H1 (cell line): Measurements from ENCODE around the gene LPCAT1. TPM values are rescaled to one million over a fixed set of nuclear protein-coding genes. Genes with fewer than 3 reads are reported as not detected.

Experiments
- CTCF ChIA-PET: fragments of 300-600 bp; sonication (Branson Sonifier 250); formaldehyde crosslinking; loops from one replicate; lab custom pipeline; 2021; ENCODE audit not compliant: partially characterized antibody; lab: Charles Lee
- POLR2A ChIA-PET: fragments of 300-600 bp; sonication (Branson Sonifier 250); formaldehyde crosslinking; loops from one replicate; lab custom pipeline; 2021; ENCODE audit warnings: inconsistent platforms; ENCODE audit not compliant: partially characterized antibody; lab: Charles Lee
- DNase-seq, 2 experiments: peaks; one replicate each; pipeline versions ENCODE4 v3.0.0 to v3.0.0-alpha.2; 2010 to 2022; ENCODE audit warnings: low spot score in 2 of 2, low read depth in 1 of 2, mixed read lengths in 1 of 2
- FAIRE-seq: peaks from 2 replicates; lab custom pipeline; 2011; peaks lifted over from hg19 to GRCh38; lab: Jason Lieb, UNC
- H2AFZ ChIP-seq: 2 replicates; pipeline ENCODE4 v1.8.1; 2012; ENCODE audit warnings: low read length, inconsistent platforms
- H2AK5ac ChIP-seq: 2 replicates; pipeline ENCODE4 v1.6.1; 2013; ENCODE audit warnings: low read depth, low read length
- H2BK120ac ChIP-seq: replicated peaks from 2 replicates; pipeline ENCODE3; 2013; ENCODE audit warnings: low read depth, low read length, inconsistent platforms
- H2BK12ac ChIP-seq: 2 replicates; pipeline ENCODE4 v1.6.1; 2013; ENCODE audit warnings: low read depth, low read length
- H2BK15ac ChIP-seq: 2 replicates; pipeline ENCODE4 v1.6.1; 2013; ENCODE audit warnings: low read length
- H2BK20ac ChIP-seq: 2 replicates; pipeline ENCODE4 v1.6.1; 2013; ENCODE audit warnings: low read length
- H2BK5ac ChIP-seq: 2 replicates; pipeline ENCODE4 v1.6.1; 2013; ENCODE audit warnings: low read depth, low read length
- H3K14ac ChIP-seq: 2 replicates; pipeline ENCODE4 v1.6.1; 2013; ENCODE audit warnings: inconsistent platforms; ENCODE audit not compliant: insufficient read length
- H3K18ac ChIP-seq: 2 replicates; pipeline ENCODE4 v1.6.1; 2013; ENCODE audit warnings: low read length; ENCODE audit errors: extremely low read depth
- H3K23ac ChIP-seq: 2 replicates; pipeline ENCODE4 v1.6.1; 2013; ENCODE audit warnings: inconsistent platforms; ENCODE audit not compliant: insufficient read length
- H3K23me2 ChIP-seq: 2 replicates; pipeline ENCODE4 v1.6.1; 2013; ENCODE audit warnings: low read depth, low read length
- H3K27ac ChIP-seq: 2 replicates; pipeline ENCODE4 v1.6.1; 2011; ENCODE audit warnings: low read depth, low read length, inconsistent platforms
- H3K27me3 ChIP-seq, 4 experiments: replicated peaks in 1 of 4; 1 replicate in 1 of 4; 2 replicates in 3 of 4; pipeline versions ENCODE4 v1.6.1 to v1.8.1; 2011 to 2013; ENCODE audit warnings: low read length in 3 of 4, mild to moderate bottlenecking in 3 of 4, inconsistent platforms in 2 of 4, mixed read lengths in 2 of 4, moderate library complexity in 1 of 4; ENCODE audit not compliant: control insufficient read depth in 3 of 4, insufficient read depth in 3 of 4; ENCODE audit errors: extremely low read depth in 1 of 4
- H3K36me3 ChIP-seq, 4 experiments: 2 replicates each; pipeline versions ENCODE4 v1.6.1 to v1.8.1; 2011 to 2013; ENCODE audit warnings: mild to moderate bottlenecking in 4 of 4, low read length in 3 of 4, moderate library complexity in 2 of 4, control low read depth in 1 of 4, inconsistent platforms in 1 of 4; ENCODE audit not compliant: insufficient read depth in 4 of 4, control insufficient read depth in 2 of 4
- H3K4ac ChIP-seq: replicated peaks from 2 replicates; pipeline ENCODE3; 2013; ENCODE audit warnings: low read length, low read depth, mixed read lengths, inconsistent platforms; ENCODE audit not compliant: insufficient read length
- H3K4me1 ChIP-seq, 4 experiments: replicated peaks in 1 of 4; 1 replicate in 1 of 4; 2 replicates in 3 of 4; pipeline versions ENCODE4 v1.6.1 to v1.8.1; 2011 to 2013; ENCODE audit warnings: low read length in 3 of 4, inconsistent platforms in 2 of 4, mixed read lengths in 1 of 4; ENCODE audit not compliant: insufficient read depth in 4 of 4, control insufficient read depth in 3 of 4
- H3K4me2 ChIP-seq, 2 experiments: 2 replicates each; pipeline versions ENCODE4 v1.6.1 to v1.8.1; 2011 to 2013; ENCODE audit warnings: low read depth in 2 of 2, low read length in 2 of 2, control low read depth in 1 of 2, inconsistent platforms in 1 of 2, mild to moderate bottlenecking in 1 of 2; ENCODE audit not compliant: insufficient read depth in 1 of 2
- H3K4me3 ChIP-seq, 4 experiments: fragments of 200-600, 300-600 bp in 1 of 4; sonication (generic), shearing (Covaris generic), sonication (Bioruptor Twin) in 1 of 4; 2 replicates each; pipeline versions ENCODE4 v1.5.1 to v1.8.1; 2011 to 2016; ENCODE audit warnings: low read length in 4 of 4, low read depth in 3 of 4, control low read depth in 2 of 4, inconsistent platforms in 2 of 4, mild to moderate bottlenecking in 2 of 4, mixed read lengths in 1 of 4, moderate library complexity in 1 of 4; ENCODE audit not compliant: insufficient read depth in 2 of 4; ENCODE audit errors: extremely low read depth in 1 of 4
- H3K56ac ChIP-seq: replicated peaks from 2 replicates; pipeline ENCODE3; 2013; ENCODE audit warnings: low read depth, mild to moderate bottlenecking, mixed read lengths, low read length, inconsistent platforms; ENCODE audit not compliant: insufficient read length
- H3K79me1 ChIP-seq: 2 replicates; pipeline ENCODE4 v1.6.1; 2013; ENCODE audit warnings: low read depth, low read length, control low read depth
- H3K79me2 ChIP-seq, 2 experiments: 2 replicates each; pipeline versions ENCODE4 v1.6.1 to v1.8.1; 2012 to 2013; ENCODE audit warnings: low read length in 2 of 2, mild to moderate bottlenecking in 2 of 2, inconsistent platforms in 1 of 2; ENCODE audit not compliant: insufficient read depth in 2 of 2, control insufficient read depth in 1 of 2
- H3K9ac ChIP-seq, 4 experiments: replicated peaks in 1 of 4; 1 replicate in 1 of 4; 2 replicates in 3 of 4; pipeline versions ENCODE4 v1.6.1 to v1.8.1; 2011 to 2013; ENCODE audit warnings: low read depth in 3 of 4, low read length in 3 of 4, control low read depth in 2 of 4, mild to moderate bottlenecking in 2 of 4, moderate library complexity in 2 of 4, inconsistent platforms in 1 of 4; ENCODE audit errors: extremely low read depth in 1 of 4
- H3K9me3 ChIP-seq, 2 experiments: 2 replicates each; pipeline versions ENCODE4 v1.6.1 to v1.8.1; 2012 to 2013; ENCODE audit warnings: mild to moderate bottlenecking in 2 of 2, moderate library complexity in 2 of 2, control low read depth in 1 of 2, inconsistent platforms in 1 of 2, low read depth in 1 of 2, low read length in 1 of 2, mixed read lengths in 1 of 2; ENCODE audit not compliant: insufficient read depth in 2 of 2
- H4K20me1 ChIP-seq, 2 experiments: replicated peaks in 1 of 2; 2 replicates each; pipeline versions ENCODE3 to v1.8.1; 2011 to 2013; ENCODE audit warnings: inconsistent platforms in 2 of 2, low read length in 2 of 2, mild to moderate bottlenecking in 1 of 2; ENCODE audit not compliant: insufficient read depth in 2 of 2, control insufficient read depth in 1 of 2
- H4K5ac ChIP-seq: 2 replicates; pipeline ENCODE4 v1.6.1; 2013; ENCODE audit warnings: low read length, low read depth, mixed read lengths, inconsistent platforms; ENCODE audit not compliant: insufficient read length
- H4K8ac ChIP-seq: 2 replicates; pipeline ENCODE4 v1.8.0; 2013; ENCODE audit warnings: mild to moderate bottlenecking, moderate library complexity, low read length, inconsistent platforms; ENCODE audit not compliant: insufficient read depth; ENCODE audit errors: extremely low read depth
- H4K91ac ChIP-seq: replicated peaks from 2 replicates; pipeline ENCODE3; 2013; ENCODE audit warnings: low read length, mixed read lengths, inconsistent platforms; ENCODE audit not compliant: insufficient read length
- BCL11A ChIP-seq, 2 experiments: IDR thresholded peaks; one replicate each; pipeline ENCODE4 v1.6.1; 2011; ENCODE audit warnings: low read depth in 2 of 2, low read length in 2 of 2, mild to moderate bottlenecking in 2 of 2
- CTBP2 ChIP-seq: IDR thresholded peaks from 2 replicates; pipeline ENCODE4 v1.7.0; 2011; ENCODE audit warnings: borderline replicate concordance, mild to moderate bottlenecking, moderate library complexity, mixed read lengths, low read length; ENCODE audit not compliant: insufficient read depth, insufficient read length
- EZH2 ChIP-seq: fragments of 200-600 bp; sonication (generic); IDR thresholded peaks from 2 replicates; pipeline ENCODE4 v1.7.1; 2012; ENCODE audit warnings: low read depth, mild to moderate bottlenecking, moderate library complexity, low read length, inconsistent platforms; ENCODE audit not compliant: severe bottlenecking
- KDM1A ChIP-seq: fragments of 200-600, 300-600 bp; sonication (generic); IDR thresholded peaks from 2 replicates; pipeline ENCODE4 v1.7.1; 2016; ENCODE audit warnings: mild to moderate bottlenecking, low read length, borderline replicate concordance
- KDM5A ChIP-seq: fragments of 200-600 bp; IDR thresholded peaks from 2 replicates; pipeline ENCODE4 v1.7.1; 2012; ENCODE audit warnings: mild to moderate bottlenecking, low read length, inconsistent platforms, mixed read lengths
- MAX ChIP-seq: IDR thresholded peaks from 2 replicates; pipeline ENCODE4 v1.6.1; 2012; ENCODE audit warnings: inconsistent platforms
- RNF2 ChIP-seq: fragments of 200-900, 300-1000 bp; sonication (generic); IDR thresholded peaks from 2 replicates; pipeline ENCODE4 v1.7.1; 2016; ENCODE audit warnings: borderline replicate concordance, low read depth, mild to moderate bottlenecking, antibody characterized with exemption, low read length; ENCODE audit not compliant: poor library complexity, severe bottlenecking; ENCODE audit errors: missing control alignments
- RXRA ChIP-seq: IDR thresholded peaks from 2 replicates; pipeline ENCODE4 v1.6.1; 2011; ENCODE audit warnings: low read depth, mild to moderate bottlenecking, low read length, moderate library complexity; ENCODE audit not compliant: insufficient read depth
- SAP30 ChIP-seq: fragments of 300-600 bp; sonication (generic); IDR thresholded peaks from 2 replicates; pipeline ENCODE4 v1.7.1; 2012; ENCODE audit warnings: low read length, moderate library complexity, mild to moderate bottlenecking, inconsistent platforms; ENCODE audit not compliant: insufficient read depth, insufficient replicate concordance
- SIX5 ChIP-seq: IDR thresholded peaks from 2 replicates; pipeline ENCODE4 v1.6.1; 2011; ENCODE audit warnings: mild to moderate bottlenecking, low read depth, low read length
- WGBS, 2 experiments: shearing (Covaris generic) in 1 of 2; methylation state at CpG; one replicate each; pipeline versions ENCODE4 v1.1.6 to v1.1.7; 2013 to 2015; ENCODE audit warnings: low lambda C conversion rate in 2 of 2, mixed read lengths in 2 of 2, inconsistent platforms in 1 of 2, low coverage in 1 of 2, missing lambda C conversion rate in 1 of 2; ENCODE audit not compliant: insufficient replicate concordance in 2 of 2, insufficient coverage in 1 of 2, insufficient read length in 1 of 2; ENCODE audit errors: extremely low coverage in 1 of 2, missing lambda C conversion rate in 1 of 2; 5-methylcytosine and 5-hydroxymethylcytosine counted together
- polyA plus RNA-seq, 7 experiments: library from polyadenylated mRNA; depleted of rRNA in 3 of 7; stranded (reverse) in 5 of 7; unstranded in 2 of 7; fragments of >200 nt in 5 of 7; fragments of 200-250 nt in 2 of 7; gene quantifications; 1 replicate in 5 of 7; 2 replicates in 1 of 7; 4 replicates in 1 of 7; pipeline versions ENCODE4 v1.2.1 to v1.2.3, GENCODE V29; 2011 to 2013; ENCODE audit warnings: missing spikeins in 2 of 7, mixed read lengths in 2 of 7
- total RNA-seq: library from RNA; stranded (reverse); fragmentation: NEBNext Ultra II Directional; extraction: Animal tissue kit (Norgen Biotek cat#: 25700); gene quantifications from 2 replicates; pipeline ENCODE4 v1.2.1, GENCODE V29; 2021

LPCAT1 gene
- total and polyA plus RNA-seq, 2 of the 8 experiments (the other 6 are each of a cell fraction or from before 2014, with no cell fraction given): 107 to 260 TPM

GRCh38 chr5:1442222-1443145 is 81.3 kb downstream of the LPCAT1 start:
- WGBS, 2 experiments: 85% methylated on average over 32 of the region's 36 CpGs; no CpG with 5 or more reads in 1 of the 2 experiments
- Histone ChIP-seq H3K56ac (no peak overlapping the region), H2BK15ac (no peak overlapping the region), H3K23me2 (peaks cover 15% of the 10 kb centered on the region; the same call in 1 of the 2 replicates), H2AFZ (no peak overlapping the region), H3K9me3 (no peaks in the 10 kb centered on the region), H3K9ac (no peak overlapping the region), H3K4ac (no peak overlapping the region), H2BK20ac (no peak overlapping the region), H3K14ac (no peak overlapping the region), H3K79me1 (no peaks in the 10 kb centered on the region), H3K27me3 (peaks cover 30 to 55% (median 51%) of the 10 kb centered on the region in 4 experiments), H3K4me1 (peaks cover 0 to 8% (median 0%) of the 10 kb centered on the region in 4 experiments; a peak in 3 of 7 replicates), H2BK120ac (no peak overlapping the region), H3K18ac (no peak overlapping the region), H3K4me2 (no peak overlapping the region), H2BK5ac (no peak overlapping the region), H3K79me2 (no peaks in the 10 kb centered on the region), H4K91ac (no peak overlapping the region), H3K23ac (no peak overlapping the region), H2BK12ac (no peak overlapping the region), H4K8ac (no peak overlapping the region), H4K5ac (no peak overlapping the region), H4K20me1 (peaks cover 2 to 7% of the 10 kb centered on the region in 2 experiments), H3K27ac (no peak overlapping the region), H3K4me3 (no peak overlapping the region), H3K36me3 (no peaks in the 10 kb centered on the region), H2AK5ac (no peak overlapping the region)
- ChIA-PET POLR2A (interaction anchor here (1.5 to 1.7 kb wide), 2 partner anchors 18 to 34 kb away, joined by 3 to 4 read pairs; no protein-coding TSS in a partner anchor), CTCF (interaction anchor here (0.6 to 2.2 kb wide), 5 partner anchors 62 to 203 kb away, joined by 3 to 8 read pairs (median 4); no protein-coding TSS in a partner anchor)
- DNase-seq (no peak), FAIRE-seq (no peak)
- no peak for TF ChIP-seq SAP30
- TF ChIP-seq CTBP2: no peak
- TF ChIP-seq KDM1A: no peak
- no peak for TF ChIP-seq BCL11A (IDR thresholded peaks at IDR 0.05; ENCODE audit: low read depth in 2 of 2, low read length in 2 of 2)
- no peak for TF ChIP-seq RXRA
- TF ChIP-seq EZH2: no peak
- TF ChIP-seq MAX: no peak
- TF ChIP-seq SIX5: no peak
- TF ChIP-seq RNF2: no peak
- no peak for TF ChIP-seq KDM5A
